ENCODE results near the gene POLR2E. TPM values are rescaled to one million over a fixed set of nuclear protein-coding genes. Genes with fewer than 3 reads are reported as not detected.

The POLR2E gene
- total and polyA plus RNA-seq, 10 of the 15 experiments (the other 5 are each of a cell fraction or from before 2014, with no cell fraction given): 4.0 to 487 (median 200) TPM

- TF ChIP-seq, protein P1, sequence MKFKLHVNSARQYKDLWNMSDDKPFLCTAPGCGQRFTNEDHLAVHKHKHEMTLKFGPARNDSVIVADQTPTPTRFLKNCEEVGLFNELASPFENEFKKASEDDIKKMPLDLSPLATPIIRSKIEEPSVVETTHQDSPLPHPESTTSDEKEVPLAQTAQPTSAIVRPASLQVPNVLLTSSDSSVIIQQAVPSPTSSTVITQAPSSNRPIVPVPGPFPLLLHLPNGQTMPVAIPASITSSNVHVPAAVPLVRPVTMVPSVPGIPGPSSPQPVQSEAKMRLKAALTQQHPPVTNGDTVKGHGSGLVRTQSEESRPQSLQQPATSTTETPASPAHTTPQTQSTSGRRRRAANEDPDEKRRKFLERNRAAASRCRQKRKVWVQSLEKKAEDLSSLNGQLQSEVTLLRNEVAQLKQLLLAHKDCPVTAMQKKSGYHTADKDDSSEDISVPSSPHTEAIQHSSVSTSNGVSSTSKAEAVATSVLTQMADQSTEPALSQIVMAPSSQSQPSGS (IDR thresholded peaks at IDR 0.05; ENCODE audit: low read length): no peak
- TF ChIP-seq MYC (IDR thresholded peaks at IDR 0.05; ENCODE audit: insufficient read depth, insufficient read length, insufficient replicate concordance, low read length, severe bottlenecking): peak; percentile 98
Observed at GRCh38 chr19:1094978-1095701, at the start of gene POLR2E (continued).

- H3K4me2 ChIP-seq (ENCODE audit: control insufficient read depth, insufficient read depth): no peak overlapping the region
- no peak for DNase-seq (ENCODE audit: low read depth, low spot score)
- intact Hi-C loops (cut with micrococcal nuclease; ENCODE audit: unreplicated experiment) (no loop called here), in situ Hi-C loops (cut with MboI) (no loop called here)
- RAD21 ChIA-PET (ENCODE audit: unreplicated experiment): no interaction called here
- H3K4me1 ChIP-seq (ENCODE audit: control insufficient read depth, insufficient read depth, low read length): no peaks in the 10 kb centered on the region
- H3K9me3 ChIP-seq (replicated peaks; ENCODE audit: control insufficient read depth, insufficient read depth, low read length): no peaks in the 10 kb centered on the region; the same call in 2 of the 3 replicates
- no peak overlapping the region for H3K4me3 ChIP-seq
- H2AFZ ChIP-seq (ENCODE audit: control insufficient read depth, low read depth, low read length): no peak overlapping the region
- SMC1A ChIA-PET (ENCODE audit: uncharacterized antibody, unreplicated experiment): no interaction called here
- H3K36me3 ChIP-seq (ENCODE audit: control insufficient read depth in 2 of 2, insufficient read depth in 2 of 2, low read length in 1 of 2): peaks cover 9 to 10% of the 10 kb centered on the region in 2 experiments
- H4K20me1 ChIP-seq (ENCODE audit: control insufficient read depth, insufficient read depth): no peaks in the 10 kb centered on the region
- CTCF ChIA-PET: no interaction called here
- no peak overlapping the region for H3K9ac ChIP-seq (ENCODE audit: control insufficient read depth, insufficient read depth, low read length)
- POLR2A ChIA-PET: no interaction called here
- BruUV-seq (replicated peaks): no TSS peak
- H3K27me3 ChIP-seq (replicated peaks in 1 of 2; ENCODE audit: control insufficient read depth in 2 of 2, insufficient read depth in 2 of 2, low read length in 1 of 2): no peaks in the 10 kb centered on the region
- no peaks in the 10 kb centered on the region for H3K79me2 ChIP-seq (ENCODE audit: control insufficient read depth, insufficient read depth, low read length)
- H3K27ac ChIP-seq (ENCODE audit: control insufficient read depth, insufficient read depth): no peak overlapping the region
- no peak for FAIRE-seq
- 100% methylated on average over 1 of the region's 1 CpG for WGBS (ENCODE audit: insufficient coverage, insufficient replicate concordance, low lambda C conversion rate, missing lambda C conversion rate)
- ATAC-seq: no peak
- TF ChIP-seq EED (IDR thresholded peaks at IDR 0.05; ENCODE audit: low read depth) (no peak), KAT2A (conservative IDR thresholded peaks at IDR 0.05; ENCODE audit: control insufficient read depth, low read depth, low read length) (no peak), SPI1 (IDR thresholded peaks at IDR 0.05; ENCODE audit: borderline replicate concordance, insufficient read depth, low read depth, low read length) (no peak), CHD1 (IDR thresholded peaks at IDR 0.05; ENCODE audit: low read depth, low read length) (no peak), HCFC1 (IDR thresholded peaks at IDR 0.05; ENCODE audit: low read length) (no peak), TARDBP (IDR thresholded peaks at IDR 0.05; ENCODE audit: borderline replicate concordance) (no peak), SREBF2 (IDR thresholded peaks at IDR 0.05; ENCODE audit: low read length) (no peak), MXI1 (IDR thresholded peaks at IDR 0.05; ENCODE audit: low read depth, low read length) (no peak), CBX3 (IDR thresholded peaks at IDR 0.05; ENCODE audit: borderline replicate concordance, low read depth) (no peak), SUPT20H (IDR thresholded peaks at IDR 0.05; ENCODE audit: borderline replicate concordance, control insufficient read depth, low read depth, low read length) (no peak), NKRF (conservative IDR thresholded peaks at IDR 0.05) (no peak), NFIC (IDR thresholded peaks at IDR 0.05; ENCODE audit: low read depth, low read length) (no peak), SIN3A (IDR thresholded peaks at IDR 0.05; ENCODE audit: low read depth, low read length) (no peak)
Observed at GRCh38 chr19:1144741-1145140, 49.6 kb upstream of the POLR2E start.

Data from GM12878 (cell line).